ENCODE data around the gene RPS27A.
"Not testable (repeated sequence)": the region's sequence is repeated elsewhere in the genome, so short reads cannot be mapped to it uniquely, and the experiment has no call there.

The RPS27A gene

DNA sequence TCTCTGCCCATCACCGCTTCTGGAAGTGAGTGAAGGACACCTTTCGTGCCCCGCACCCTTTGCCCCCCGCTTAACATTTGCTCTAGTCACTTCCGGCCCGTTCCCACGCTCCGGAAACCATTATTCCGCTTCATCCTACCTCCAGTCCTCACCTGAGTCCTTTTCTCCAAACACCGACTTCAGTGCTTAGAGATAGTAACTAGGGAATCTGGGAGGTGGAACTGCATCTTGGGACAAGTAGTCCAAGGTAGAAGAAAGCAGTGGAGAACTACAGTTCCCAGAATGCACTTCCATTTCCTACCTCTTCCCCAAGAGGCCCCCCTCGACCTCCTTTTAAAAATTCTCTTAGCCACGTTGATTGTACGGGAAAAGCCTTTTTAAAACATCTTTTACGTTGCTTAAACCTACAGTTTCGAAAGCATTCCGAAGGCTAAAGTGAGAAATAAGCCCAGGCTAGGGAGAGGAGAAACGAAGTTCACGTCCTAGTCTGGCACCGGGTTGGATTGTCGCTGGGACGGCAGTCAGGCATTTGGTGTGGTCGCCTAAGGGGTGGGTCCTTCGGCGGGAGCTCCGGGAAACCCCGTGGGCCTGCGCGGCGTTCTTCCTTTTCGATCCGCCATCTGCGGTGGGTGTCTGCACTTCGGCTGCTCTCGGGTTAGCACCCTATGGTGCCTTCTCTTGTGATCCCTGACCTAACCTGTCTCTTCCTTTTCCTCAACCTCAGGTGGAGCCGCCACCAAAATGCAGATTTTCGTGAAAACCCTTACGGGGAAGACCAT is at the start of gene RPS27A, which contains the start of gene CLHC1:
Gene RPS27A, plus strand, starts transcription at position 605 of the 779 bp plus-strand sequence. Its CDS starts 137 bp downstream, at position 742.
Gene CLHC1, minus strand, starts transcription at position 210 of the 779 bp plus-strand sequence. CDS start 9,882 bp downstream, outside the sequence.
- DNase-seq, result peak; percentile 96 to 99

DNA sequence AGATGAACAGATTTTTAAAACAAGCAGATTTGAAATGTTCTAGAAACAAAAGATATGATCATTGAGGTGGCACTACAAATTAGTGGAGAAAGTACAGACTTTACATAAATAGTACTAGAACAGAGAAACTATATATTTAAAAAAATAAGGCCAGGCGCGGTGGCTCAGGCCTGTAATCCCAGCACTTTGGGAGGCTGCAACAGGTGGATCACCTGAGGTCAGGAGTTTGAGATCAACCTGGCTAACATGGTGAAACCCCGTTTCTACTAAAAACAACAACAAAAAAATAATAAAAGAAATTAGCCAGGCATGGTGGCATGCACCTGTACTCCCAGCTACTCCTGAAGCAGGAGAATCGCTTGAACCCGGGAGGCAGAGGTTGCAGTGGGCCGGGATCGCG is 45.7 kb upstream of the RPS27A start:
- not testable (repeated sequence) for DNase-seq

DNA sequence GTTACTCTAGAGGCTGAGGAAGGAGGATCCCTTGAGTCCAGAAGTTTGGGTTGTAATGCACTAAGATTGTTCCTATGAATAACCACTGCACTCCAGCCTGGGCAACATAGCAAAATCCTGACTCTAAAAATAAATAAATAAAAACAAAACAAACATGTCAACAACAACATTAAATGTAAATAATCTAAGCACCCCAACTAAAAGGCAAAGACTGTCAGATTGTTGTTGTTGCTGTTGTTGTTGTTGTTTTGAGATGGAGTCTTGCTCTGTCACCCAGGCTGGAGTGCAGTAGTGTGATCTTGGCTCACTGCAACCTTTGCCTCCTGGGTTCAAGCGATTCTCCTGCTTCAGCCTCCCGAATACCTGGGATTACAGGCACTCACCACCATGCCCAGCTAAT is 40.6 kb upstream of the RPS27A start:
- not testable (repeated sequence) for DNase-seq

DNA sequence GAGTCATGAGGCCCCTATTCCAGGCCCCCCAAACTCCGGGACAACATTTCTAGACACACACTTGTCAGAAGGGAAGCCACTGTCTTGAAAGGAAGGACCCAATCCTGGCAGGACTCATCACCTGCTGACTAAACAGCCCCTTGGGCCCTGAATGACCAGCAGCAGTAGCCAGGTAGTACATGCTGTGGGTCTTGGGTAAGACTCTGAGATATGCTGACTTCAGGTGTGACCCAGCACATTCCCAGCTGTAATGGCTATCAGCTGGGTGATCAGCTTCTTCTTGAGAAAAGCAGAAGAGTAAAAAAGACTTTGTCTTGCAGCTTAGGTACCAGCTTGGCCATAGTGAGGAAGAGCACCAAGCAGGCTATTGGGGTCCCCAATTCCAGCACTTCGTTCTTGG is 36.0 kb upstream of the RPS27A start:
- no peak for DNase-seq

DNA sequence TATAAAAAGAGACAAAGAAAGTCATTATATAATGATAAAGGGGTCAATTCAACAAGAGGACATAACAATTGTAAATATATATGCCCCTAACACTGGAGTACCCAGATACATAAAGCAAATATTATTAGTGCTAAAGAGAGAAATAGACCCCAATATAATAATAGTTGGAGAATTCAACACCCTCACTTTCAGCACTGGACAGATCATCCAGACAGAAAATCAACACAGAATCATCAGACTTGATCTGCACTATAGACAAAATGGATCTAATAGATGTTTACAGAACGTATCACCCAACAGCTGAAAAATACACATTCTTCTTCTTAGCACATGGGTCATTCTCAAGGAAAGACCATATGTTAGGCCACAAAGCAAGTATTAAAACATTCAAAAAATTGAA is 32.1 kb upstream of the RPS27A start:
- no peak for DNase-seq

- no peak for DNase-seq
These were observed 28.0 kb upstream of the RPS27A start for GRCh38 chr2:55204536-55204935.

GRCh38 chr2:55204950-55205349 is 27.5 kb upstream of the RPS27A start:
- DNase-seq, result no peak

- DNase-seq, result no peak
These were observed 18.7 kb upstream of the RPS27A start for GRCh38 chr2:55213822-55214221.

GRCh38 chr2:55223958-55224760 is 8.3 kb upstream of the RPS27A start:
- DNase-seq, result no peak

DNA sequence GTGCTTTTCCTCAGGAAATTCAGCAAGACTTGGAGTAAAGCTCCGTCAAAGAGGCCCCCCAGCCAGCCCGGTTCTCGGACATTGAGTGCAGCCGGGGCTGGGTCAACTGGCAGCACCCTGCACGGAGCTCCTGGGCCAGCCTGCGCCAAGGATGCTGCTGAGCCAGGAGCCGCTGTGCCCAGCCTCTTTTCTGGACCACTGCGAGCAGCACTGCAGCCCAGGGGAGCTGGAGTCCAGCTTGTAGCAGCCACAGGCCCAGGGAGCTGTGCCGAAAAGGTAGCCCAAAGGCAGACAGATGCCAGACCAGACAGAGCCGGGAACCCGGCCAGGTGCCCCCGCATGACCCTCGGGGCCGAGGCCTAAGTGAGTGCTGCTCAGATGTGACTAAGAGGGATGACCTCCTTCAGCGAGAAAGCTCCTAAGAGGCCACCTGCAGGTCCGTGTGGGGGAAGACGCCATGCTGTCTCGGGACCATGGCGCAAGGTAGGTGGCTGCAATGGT is 7.7 kb upstream of the RPS27A start:
- DNase-seq, result no peak

GRCh38 chr2:55225481-55226020 is 6.9 kb upstream of the RPS27A start:
- DNase-seq, result no peak

- peak; percentile 72 to 83 for DNase-seq
These were observed 4.9 kb upstream of the RPS27A start for GRCh38 chr2:55227437-55228225.

- no peak for DNase-seq
These were observed 4.3 kb upstream of the RPS27A start for GRCh38 chr2:55228226-55228563.

DNA sequence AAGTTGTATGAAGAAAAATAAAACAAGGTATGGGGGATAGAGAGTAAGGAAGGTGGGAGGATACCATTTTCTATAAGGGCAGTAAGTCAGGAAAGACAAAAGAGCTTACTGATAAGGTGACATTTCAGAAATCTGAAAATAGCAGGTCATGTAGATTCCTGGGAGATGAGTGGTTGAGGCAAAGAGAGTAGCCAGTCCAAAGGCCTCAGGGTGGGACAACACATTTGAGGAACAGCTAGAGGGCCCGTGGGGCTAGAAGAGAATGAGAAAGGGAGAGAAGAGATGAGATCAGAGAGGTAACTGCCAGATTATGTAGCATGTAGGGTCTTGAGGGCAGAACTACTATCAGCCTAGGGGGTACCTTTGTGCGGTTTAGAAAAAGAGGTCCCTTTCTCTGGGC is 3.3 kb upstream of the RPS27A start:
- DNase-seq, result no peak

GRCh38 chr2:55230551-55230950 is 1.9 kb upstream of the RPS27A start:
- DNase-seq, result no peak

DNA sequence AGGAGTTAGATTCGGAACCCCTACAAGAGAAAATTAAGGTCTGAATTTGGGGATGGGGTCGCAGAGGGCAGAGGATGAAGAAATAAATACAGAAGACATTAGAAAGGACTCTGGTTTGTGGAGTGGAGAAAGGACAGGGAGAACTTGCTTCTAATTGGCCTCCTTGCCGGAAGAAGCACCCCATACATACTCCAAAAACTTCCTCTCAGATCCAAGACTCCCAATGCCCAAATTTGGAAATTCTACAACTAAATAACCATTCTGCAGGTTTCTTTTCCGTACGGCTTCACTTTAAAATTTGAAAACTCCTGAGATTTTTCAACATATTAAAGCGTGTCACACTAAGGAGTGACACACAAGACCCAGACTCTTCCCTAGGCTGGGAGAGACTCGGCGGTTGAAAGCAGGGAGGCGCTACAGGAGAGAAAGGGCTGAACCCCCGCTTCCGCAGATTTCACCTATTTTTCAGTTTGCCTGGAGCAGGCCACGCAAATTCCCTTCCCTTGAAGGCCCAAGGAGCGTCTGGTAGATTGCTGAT is 873 bp upstream of the RPS27A start:
- peak; percentile 73 to 75 for DNase-seq

DNA sequence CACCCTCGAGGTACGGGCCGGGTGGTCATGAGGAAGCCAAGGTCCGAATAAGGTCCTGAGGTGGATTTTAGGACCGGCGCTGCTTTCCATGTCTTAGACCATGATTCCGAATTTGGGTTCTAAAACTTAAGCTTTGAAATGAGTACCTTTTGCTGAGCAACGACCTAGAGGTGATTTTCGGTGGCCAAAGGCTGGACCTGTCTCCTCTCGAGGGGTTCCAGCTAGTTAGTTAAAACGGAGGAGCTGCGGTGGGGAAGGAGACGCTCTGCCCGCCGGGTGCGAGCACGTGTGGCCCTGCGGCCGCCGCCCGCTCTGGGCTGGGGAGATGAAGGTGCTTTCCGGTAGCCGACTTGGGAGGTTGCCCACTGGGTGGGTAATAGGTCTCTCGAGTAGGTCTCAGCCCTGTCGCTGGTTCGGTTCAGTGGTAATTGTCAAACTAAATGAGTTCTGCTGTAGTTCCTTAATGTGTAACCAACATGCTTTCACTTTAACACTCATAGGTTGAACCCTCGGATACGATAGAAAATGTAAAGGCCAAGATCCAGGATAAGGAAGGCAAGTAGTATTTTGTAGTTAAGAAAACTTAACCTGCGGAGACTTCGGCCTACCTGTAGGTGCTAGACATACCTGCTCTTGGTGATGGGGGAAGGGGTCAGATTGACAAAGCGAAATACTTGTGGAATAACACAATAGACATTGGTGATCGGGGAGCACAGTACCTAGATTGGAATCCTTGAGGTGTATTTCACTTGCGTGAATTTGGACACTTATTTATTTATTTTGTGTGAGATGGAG is 572 bp downstream of the RPS27A start:
- DNase-seq, result peak in 1 of 2 experiments; percentile 23

GRCh38 chr2:55233658-55233940 is 1.1 kb downstream of the RPS27A start:
- no peak for DNase-seq

DNA sequence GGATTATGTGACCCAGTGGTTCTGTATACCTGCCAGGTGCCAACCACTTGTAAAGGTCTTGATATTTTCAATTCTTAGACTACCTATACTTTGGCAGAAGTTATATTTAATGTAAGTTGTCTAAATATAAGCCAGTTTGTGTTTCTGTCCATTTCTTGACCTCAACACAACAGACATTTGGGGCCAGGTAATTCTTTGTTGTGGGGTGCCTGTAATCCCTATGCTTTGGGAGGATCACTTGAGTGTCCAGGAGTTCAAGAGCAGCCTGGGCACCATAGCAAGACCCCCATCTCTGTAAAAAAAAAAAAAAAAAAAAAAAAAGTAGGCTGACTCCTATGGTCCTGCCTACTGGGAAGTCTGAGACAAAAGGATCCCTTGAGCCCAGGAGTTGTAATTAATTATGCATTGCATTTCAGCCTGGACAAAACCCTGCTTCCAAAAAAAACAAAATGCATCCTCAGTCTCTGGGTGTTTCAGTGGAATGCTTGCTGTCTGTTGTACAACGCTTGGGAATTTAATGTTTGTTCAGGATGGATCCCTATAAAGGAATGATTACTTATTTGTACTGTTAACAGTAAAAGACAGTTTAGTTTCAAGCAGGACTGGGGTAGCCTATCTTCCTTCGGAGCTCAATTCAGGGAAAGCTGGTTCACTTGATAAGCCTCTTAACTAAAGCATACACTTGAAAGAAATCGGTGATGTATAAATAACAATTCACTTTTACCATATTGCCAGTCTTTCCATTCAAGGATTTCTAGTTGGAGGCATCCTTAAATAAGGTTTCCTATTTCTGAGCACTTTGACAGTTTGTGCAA is 3.4 kb downstream of the RPS27A start:
- DNase-seq, result no peak

DNA sequence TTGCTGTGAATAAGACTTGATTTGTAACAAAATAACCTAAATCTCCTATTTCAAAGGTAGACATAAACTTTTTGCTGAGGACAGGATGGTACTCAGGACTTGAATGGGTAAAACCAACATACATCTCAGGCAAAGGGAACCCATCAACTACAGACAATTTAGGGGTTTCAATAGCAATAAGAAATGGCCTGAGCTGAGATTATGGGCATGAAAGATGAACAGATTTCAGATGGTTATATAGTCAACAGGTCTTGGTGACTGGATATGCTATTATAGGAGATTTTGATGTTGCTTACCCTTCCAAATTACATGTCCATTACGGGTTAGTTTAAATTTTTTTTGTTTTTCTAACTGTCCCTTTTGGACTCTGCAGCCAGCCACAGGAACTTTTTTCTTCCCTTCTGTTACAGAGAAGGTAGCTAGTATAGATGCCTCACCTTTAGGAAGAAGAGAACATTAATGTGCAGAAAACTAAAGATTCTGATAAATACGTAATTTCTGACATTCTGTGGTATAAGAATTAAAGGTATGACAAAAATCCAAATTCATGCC is 4.6 kb downstream of the RPS27A start:
- no peak for DNase-seq

Measured in Kasumi-1 (cell line).